Measurements from ENCODE around the gene LZTR1.

DNA sequence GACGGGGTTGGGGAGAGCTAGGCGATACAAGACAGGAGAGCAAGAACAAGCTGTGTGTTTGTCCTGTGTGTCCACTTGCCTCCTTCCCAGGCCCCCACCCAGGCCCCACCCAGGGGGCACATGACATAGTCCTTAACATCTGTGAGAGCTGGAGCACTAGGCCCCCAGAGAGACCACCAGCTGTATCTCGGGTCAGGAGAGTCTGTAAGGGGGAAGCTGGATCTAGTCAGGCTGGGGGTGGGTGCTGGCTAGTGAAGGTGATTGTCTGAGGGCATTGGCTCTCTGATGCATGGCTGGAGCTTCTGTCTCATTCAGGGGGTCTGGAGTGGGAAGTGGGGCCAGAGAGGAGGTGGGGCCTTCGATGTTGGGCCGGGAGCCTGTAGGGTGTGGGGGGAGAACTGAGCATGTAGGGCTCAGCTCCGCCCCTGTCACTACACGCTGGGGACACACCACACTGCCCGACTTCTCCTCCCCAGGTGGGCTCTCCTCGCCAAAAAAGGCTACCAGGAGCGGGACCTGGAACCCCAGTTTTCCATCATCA, 33.4 kb downstream of the LZTR1 start:
- TF ChIP-seq, protein P1, sequence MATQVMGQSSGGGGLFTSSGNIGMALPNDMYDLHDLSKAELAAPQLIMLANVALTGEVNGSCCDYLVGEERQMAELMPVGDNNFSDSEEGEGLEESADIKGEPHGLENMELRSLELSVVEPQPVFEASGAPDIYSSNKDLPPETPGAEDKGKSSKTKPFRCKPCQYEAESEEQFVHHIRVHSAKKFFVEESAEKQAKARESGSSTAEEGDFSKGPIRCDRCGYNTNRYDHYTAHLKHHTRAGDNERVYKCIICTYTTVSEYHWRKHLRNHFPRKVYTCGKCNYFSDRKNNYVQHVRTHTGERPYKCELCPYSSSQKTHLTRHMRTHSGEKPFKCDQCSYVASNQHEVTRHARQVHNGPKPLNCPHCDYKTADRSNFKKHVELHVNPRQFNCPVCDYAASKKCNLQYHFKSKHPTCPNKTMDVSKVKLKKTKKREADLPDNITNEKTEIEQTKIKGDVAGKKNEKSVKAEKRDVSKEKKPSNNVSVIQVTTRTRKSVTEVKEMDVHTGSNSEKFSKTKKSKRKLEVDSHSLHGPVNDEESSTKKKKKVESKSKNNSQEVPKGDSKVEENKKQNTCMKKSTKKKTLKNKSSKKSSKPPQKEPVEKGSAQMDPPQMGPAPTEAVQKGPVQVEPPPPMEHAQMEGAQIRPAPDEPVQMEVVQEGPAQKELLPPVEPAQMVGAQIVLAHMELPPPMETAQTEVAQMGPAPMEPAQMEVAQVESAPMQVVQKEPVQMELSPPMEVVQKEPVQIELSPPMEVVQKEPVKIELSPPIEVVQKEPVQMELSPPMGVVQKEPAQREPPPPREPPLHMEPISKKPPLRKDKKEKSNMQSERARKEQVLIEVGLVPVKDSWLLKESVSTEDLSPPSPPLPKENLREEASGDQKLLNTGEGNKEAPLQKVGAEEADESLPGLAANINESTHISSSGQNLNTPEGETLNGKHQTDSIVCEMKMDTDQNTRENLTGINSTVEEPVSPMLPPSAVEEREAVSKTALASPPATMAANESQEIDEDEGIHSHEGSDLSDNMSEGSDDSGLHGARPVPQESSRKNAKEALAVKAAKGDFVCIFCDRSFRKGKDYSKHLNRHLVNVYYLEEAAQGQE (IDR thresholded peaks at IDR 0.05; ENCODE audit: insufficient read depth in 1 of 2, low read depth in 2 of 2, low read length in 1 of 2): no peak
- TF ChIP-seq, protein P2, sequence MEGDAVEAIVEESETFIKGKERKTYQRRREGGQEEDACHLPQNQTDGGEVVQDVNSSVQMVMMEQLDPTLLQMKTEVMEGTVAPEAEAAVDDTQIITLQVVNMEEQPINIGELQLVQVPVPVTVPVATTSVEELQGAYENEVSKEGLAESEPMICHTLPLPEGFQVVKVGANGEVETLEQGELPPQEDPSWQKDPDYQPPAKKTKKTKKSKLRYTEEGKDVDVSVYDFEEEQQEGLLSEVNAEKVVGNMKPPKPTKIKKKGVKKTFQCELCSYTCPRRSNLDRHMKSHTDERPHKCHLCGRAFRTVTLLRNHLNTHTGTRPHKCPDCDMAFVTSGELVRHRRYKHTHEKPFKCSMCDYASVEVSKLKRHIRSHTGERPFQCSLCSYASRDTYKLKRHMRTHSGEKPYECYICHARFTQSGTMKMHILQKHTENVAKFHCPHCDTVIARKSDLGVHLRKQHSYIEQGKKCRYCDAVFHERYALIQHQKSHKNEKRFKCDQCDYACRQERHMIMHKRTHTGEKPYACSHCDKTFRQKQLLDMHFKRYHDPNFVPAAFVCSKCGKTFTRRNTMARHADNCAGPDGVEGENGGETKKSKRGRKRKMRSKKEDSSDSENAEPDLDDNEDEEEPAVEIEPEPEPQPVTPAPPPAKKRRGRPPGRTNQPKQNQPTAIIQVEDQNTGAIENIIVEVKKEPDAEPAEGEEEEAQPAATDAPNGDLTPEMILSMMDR (IDR thresholded peaks at IDR 0.05): no peak
- TF ChIP-seq SIN3A (IDR thresholded peaks at IDR 0.05; ENCODE audit: borderline replicate concordance, insufficient read depth, low read depth, low read length) (no peak), POLR2AphosphoS5 (IDR thresholded peaks at IDR 0.05; ENCODE audit: low read depth, low read length) (no peak), TCF7L2 (IDR thresholded peaks at IDR 0.05; ENCODE audit: low read depth, low read length) (no peak)

Measured in Panc1 (cell line).